ENCODE data around the gene SLC8A2.

The SLC8A2 gene

GRCh38 chr19:47432499-47432898 is 39.2 kb downstream of the SLC8A2 start:
- no peak for DNase-seq (ENCODE audit: low read depth in 3 of 3)

- DNase-seq (ENCODE audit: low read depth in 3 of 3) = no peak
These were observed 39.6 kb downstream of the SLC8A2 start for GRCh38 chr19:47432091-47432490.

- no peak for DNase-seq (ENCODE audit: low read depth in 3 of 3)
These were observed 41.5 kb downstream of the SLC8A2 start for GRCh38 chr19:47430041-47430802.

- no peak for DNase-seq (ENCODE audit: low read depth in 3 of 3)
These were observed 42.4 kb downstream of the SLC8A2 start for GRCh38 chr19:47429140-47429793.

- DNase-seq (ENCODE audit: low read depth in 3 of 3) = peak; percentile 77 to 90 (median 88)
These were observed 43.4 kb downstream of the SLC8A2 start for GRCh38 chr19:47428177-47428894.

- peak; percentile 50 to 67 (median 58) for DNase-seq (ENCODE audit: low read depth in 3 of 3)
These were observed 44.2 kb downstream of the SLC8A2 start for GRCh38 chr19:47427241-47428176.

- DNase-seq (ENCODE audit: low read depth in 3 of 3) = no peak
These were observed 48.4 kb downstream of the SLC8A2 start for GRCh38 chr19:47423203-47423882.

- DNase-seq (ENCODE audit: low read depth in 3 of 3) = no peak
These were observed 49.1 kb downstream of the SLC8A2 start for GRCh38 chr19:47422417-47423163.

GRCh38 chr19:47421844-47422395 is 49.8 kb downstream of the SLC8A2 start:
- no peak for DNase-seq (ENCODE audit: low read depth in 3 of 3)

- DNase-seq (ENCODE audit: low read depth in 3 of 3) = no peak
These were observed 50.4 kb downstream of the SLC8A2 start for GRCh38 chr19:47421244-47421786.

GRCh38 chr19:47419789-47420188 is 51.9 kb downstream of the SLC8A2 start:
- DNase-seq (ENCODE audit: low read depth in 3 of 3) = no peak

- no peak for DNase-seq (ENCODE audit: low read depth in 3 of 3)
These were observed 52.5 kb downstream of the SLC8A2 start, which contains the start of gene MEIS3 for GRCh38 chr19:47419030-47419783. TSS of gene MEIS3 (minus strand) at chr19:47419527. CDS start at chr19:47419081, 446 bp downstream.

- no peak for DNase-seq (ENCODE audit: low read depth in 3 of 3)
These were observed 53.0 kb downstream of the SLC8A2 start for GRCh38 chr19:47418692-47419029.

- DNase-seq (ENCODE audit: low read depth in 3 of 3) = no peak
These were observed 53.7 kb downstream of the SLC8A2 start for GRCh38 chr19:47417746-47418691.

- no peak for DNase-seq (ENCODE audit: low read depth in 3 of 3)
These were observed 54.5 kb downstream of the SLC8A2 start for GRCh38 chr19:47417107-47417745.

- DNase-seq (ENCODE audit: low read depth in 3 of 3) = no peak
These were observed 55.1 kb downstream of the SLC8A2 start for GRCh38 chr19:47416643-47416985.

- DNase-seq (ENCODE audit: low read depth in 3 of 3) = no peak
These were observed 55.6 kb downstream of the SLC8A2 start for GRCh38 chr19:47415953-47416642.
